ENCODE results near the gene PHF2. TPM values are rescaled to one million over a fixed set of nuclear protein-coding genes. Genes with fewer than 3 reads are reported as not detected.

PHF2 gene
- total RNA-seq, 1 donor from 2014 or later, result 27.4 TPM

DNA sequence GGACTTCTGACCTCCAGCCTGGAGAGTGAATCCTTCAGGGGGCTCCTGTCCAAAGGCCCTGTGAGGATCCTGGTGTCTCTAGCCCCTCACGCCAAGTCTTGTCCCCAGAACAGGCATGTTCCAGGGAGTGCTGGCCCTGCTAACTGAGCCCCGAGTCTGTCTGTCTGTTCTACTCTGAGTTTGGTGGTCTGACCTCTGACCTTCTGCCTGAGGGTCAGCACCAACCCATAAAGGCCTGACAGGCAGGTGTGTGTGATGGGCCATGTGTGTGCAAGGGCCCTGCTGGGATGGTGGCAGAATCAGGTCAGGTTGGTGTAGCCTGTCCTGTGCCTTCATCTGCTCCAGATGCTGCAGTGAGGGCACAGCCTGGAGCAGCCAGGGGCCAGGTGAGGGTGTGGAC lies 46.3 kb downstream of the PHF2 start:
- no peak for DNase-seq
- intact Hi-C loops (cut with micrococcal nuclease), result no loop called here
- Histone ChIP-seq H3K36me3 (no peaks in the 10 kb centered on the region), H3K9me3 (replicated peaks) (peaks cover 17% of the 10 kb centered on the region), H3K27ac (replicated peaks) (no peak overlapping the region), H3K4me3 (no peak overlapping the region), H3K27me3 (ENCODE audit: low read depth) (no peaks in the 10 kb centered on the region), H3K4me1 (peaks cover 53% of the 10 kb centered on the region)
- TF ChIP-seq, protein P1, sequence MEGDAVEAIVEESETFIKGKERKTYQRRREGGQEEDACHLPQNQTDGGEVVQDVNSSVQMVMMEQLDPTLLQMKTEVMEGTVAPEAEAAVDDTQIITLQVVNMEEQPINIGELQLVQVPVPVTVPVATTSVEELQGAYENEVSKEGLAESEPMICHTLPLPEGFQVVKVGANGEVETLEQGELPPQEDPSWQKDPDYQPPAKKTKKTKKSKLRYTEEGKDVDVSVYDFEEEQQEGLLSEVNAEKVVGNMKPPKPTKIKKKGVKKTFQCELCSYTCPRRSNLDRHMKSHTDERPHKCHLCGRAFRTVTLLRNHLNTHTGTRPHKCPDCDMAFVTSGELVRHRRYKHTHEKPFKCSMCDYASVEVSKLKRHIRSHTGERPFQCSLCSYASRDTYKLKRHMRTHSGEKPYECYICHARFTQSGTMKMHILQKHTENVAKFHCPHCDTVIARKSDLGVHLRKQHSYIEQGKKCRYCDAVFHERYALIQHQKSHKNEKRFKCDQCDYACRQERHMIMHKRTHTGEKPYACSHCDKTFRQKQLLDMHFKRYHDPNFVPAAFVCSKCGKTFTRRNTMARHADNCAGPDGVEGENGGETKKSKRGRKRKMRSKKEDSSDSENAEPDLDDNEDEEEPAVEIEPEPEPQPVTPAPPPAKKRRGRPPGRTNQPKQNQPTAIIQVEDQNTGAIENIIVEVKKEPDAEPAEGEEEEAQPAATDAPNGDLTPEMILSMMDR (IDR thresholded peaks at IDR 0.05; ENCODE audit: borderline replicate concordance), result no peak

DNA sequence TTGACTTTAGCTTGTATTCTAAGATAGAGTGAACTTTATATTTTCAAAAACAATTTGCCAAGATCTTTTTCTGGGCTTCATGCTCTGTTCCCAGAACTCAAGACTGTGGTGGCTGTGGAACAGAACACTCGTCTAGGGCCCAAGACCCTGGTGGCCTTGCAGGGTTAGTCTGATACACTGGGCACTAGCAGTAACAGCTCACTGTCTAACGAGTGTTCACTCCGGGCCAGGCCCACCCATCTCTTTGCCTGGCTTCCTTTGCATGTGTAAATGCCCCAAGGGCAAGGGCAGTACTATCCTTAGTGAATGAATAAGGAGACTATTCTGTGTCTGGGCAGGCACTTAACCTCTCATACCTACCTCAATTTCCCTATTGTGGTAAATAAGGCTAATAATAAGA lies 47.4 kb downstream of the PHF2 start:
- TF ChIP-seq, protein P1 (IDR thresholded peaks at IDR 0.05; ENCODE audit: borderline replicate concordance), result no peak
- H3K27me3 ChIP-seq (ENCODE audit: low read depth), result no peaks in the 10 kb centered on the region
- H3K27ac ChIP-seq (replicated peaks), result no peak overlapping the region
- peaks cover 25% of the 10 kb centered on the region for H3K9me3 ChIP-seq (replicated peaks)
- no peak for DNase-seq
- no peak overlapping the region for H3K4me3 ChIP-seq
- no peaks in the 10 kb centered on the region for H3K36me3 ChIP-seq
- intact Hi-C loops (cut with micrococcal nuclease), result no loop called here
- H3K4me1 ChIP-seq, result peaks cover 50% of the 10 kb centered on the region

DNA sequence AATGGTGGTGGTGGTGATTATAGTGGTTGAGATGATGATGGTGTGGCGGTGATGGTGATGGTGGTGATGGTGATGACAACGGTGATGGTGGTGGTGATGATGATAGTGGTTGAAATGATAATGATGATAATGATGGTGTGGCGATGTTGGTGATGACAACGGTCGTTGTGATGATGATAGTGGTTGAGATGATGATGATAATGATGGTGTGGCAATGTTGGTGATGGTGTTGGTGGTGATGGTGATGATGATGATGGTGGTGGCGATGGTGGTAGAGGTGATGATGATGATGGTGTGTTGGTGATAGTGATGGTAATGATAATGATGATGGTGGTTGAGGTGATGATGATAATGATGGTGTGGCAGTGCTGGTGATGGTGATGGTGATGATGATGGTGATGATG lies 48.0 kb downstream of the PHF2 start:
- H3K4me3 ChIP-seq, result no peak overlapping the region
- peaks cover 25% of the 10 kb centered on the region for H3K9me3 ChIP-seq (replicated peaks)
- H3K4me1 ChIP-seq, result peaks cover 43% of the 10 kb centered on the region
- H3K36me3 ChIP-seq, result no peaks in the 10 kb centered on the region
- intact Hi-C loops (cut with micrococcal nuclease), result no loop called here
- H3K27ac ChIP-seq (replicated peaks), result no peak overlapping the region
- TF ChIP-seq, protein P1 (IDR thresholded peaks at IDR 0.05; ENCODE audit: borderline replicate concordance), result no peak
- no peak for DNase-seq
- no peaks in the 10 kb centered on the region for H3K27me3 ChIP-seq (ENCODE audit: low read depth)

DNA sequence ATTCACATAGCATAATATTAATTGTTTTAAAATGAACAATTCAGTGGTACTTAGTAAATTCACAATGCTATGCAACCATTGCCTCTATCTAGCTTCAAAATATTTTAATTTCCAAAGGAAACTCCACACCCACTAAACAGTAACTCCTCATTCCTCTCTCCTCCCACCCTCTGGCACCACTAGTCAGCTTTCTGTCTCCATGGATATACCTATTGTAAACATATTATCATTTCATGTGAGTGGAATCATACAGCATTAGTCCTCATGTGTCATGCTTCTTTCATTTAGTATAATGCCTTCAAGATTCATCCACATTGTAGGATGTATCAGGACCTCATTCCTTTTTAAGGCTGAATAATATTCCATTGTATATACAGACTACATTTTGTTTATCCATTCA lies 48.6 kb downstream of the PHF2 start:
- Histone ChIP-seq H3K27ac (replicated peaks) (no peak overlapping the region), H3K4me3 (no peak overlapping the region), H3K4me1 (peaks cover 38% of the 10 kb centered on the region), H3K9me3 (replicated peaks) (peaks cover 25% of the 10 kb centered on the region), H3K27me3 (ENCODE audit: low read depth) (no peaks in the 10 kb centered on the region), H3K36me3 (peaks cover under 1% of the 10 kb centered on the region)
- TF ChIP-seq, protein P1 (IDR thresholded peaks at IDR 0.05; ENCODE audit: borderline replicate concordance), result no peak
- intact Hi-C loops (cut with micrococcal nuclease), result no loop called here
- no peak for DNase-seq

DNA sequence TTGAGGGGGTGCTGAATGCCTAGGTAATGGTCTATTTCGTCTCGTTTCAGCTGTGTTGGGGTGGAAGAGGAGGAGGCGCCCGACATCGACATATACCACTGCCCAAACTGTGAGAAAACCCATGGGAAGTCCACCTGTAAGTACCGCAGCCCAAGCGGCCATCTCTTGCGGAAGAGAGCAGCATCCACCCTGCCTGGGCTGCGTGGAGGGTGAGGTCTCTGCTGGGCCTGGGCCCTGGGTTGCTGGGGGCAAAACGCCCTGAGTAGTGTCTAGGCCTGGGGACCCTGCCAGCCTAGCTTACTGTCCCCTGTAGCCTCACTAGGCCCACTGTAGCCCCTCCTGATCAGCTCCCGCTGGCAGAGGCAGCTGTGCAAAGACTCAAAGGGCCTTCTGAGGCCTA lies 53.5 kb downstream of the PHF2 start:
- H3K9me3 ChIP-seq (replicated peaks), result peaks cover 25% of the 10 kb centered on the region
- no peak overlapping the region for H3K27ac ChIP-seq (replicated peaks)
- H3K27me3 ChIP-seq (ENCODE audit: low read depth), result no peaks in the 10 kb centered on the region
- DNase-seq, result no peak
- intact Hi-C loops (cut with micrococcal nuclease), result no loop called here
- peaks cover 41% of the 10 kb centered on the region for H3K36me3 ChIP-seq
- TF ChIP-seq, protein P1 (IDR thresholded peaks at IDR 0.05; ENCODE audit: borderline replicate concordance), result no peak
- H3K4me1 ChIP-seq, result peaks cover 4% of the 10 kb centered on the region
- H3K4me3 ChIP-seq, result no peak overlapping the region

All from left ventricle myocardium inferior (tissue), 1 donor.